ENCODE data around the gene CREB3L4.
"Not testable (repeated sequence)": the region's sequence is repeated elsewhere in the genome, so short reads cannot be mapped to it uniquely, and the experiment has no call there.

CREB3L4 gene

GRCh38 chr1:153985941-153986761 lies 18.4 kb downstream of the CREB3L4 start, which contains the start of gene RAB13:
TSS of gene RAB13 (minus strand) at chr1:153986339. CDS start at chr1:153986236, 103 bp downstream.
- no peak for DNase-seq (ENCODE audit: low read depth)

- DNase-seq (ENCODE audit: low read depth), result no peak
These were observed 19.9 kb downstream of the CREB3L4 start for GRCh38 chr1:153987621-153988020.

- peak; percentile 87 for DNase-seq (ENCODE audit: low read depth)
These were observed 22.9 kb downstream of the CREB3L4 start, which contains the start of gene RPS27 for GRCh38 chr1:153990468-153991150. TSS of gene RPS27 (plus strand) at chr1:153990762. CDS start at chr1:153990797, 35 bp downstream.

GRCh38 chr1:153991151-153991630 lies 23.5 kb downstream of the CREB3L4 start:
- DNase-seq (ENCODE audit: low read depth), result no peak

- DNase-seq (ENCODE audit: low read depth), result no peak
These were observed 24.1 kb downstream of the CREB3L4 start for GRCh38 chr1:153991806-153992205.

- DNase-seq (ENCODE audit: low read depth), result no peak
These were observed 27.5 kb downstream of the CREB3L4 start for GRCh38 chr1:153995202-153995601.

GRCh38 chr1:153995640-153996039 lies 27.9 kb downstream of the CREB3L4 start:
- no peak for DNase-seq (ENCODE audit: low read depth)

GRCh38 chr1:153996882-153997281 lies 29.2 kb downstream of the CREB3L4 start:
- not testable (repeated sequence) for DNase-seq (ENCODE audit: low read depth)

GRCh38 chr1:154000420-154000819 lies 32.7 kb downstream of the CREB3L4 start:
- no peak for DNase-seq (ENCODE audit: low read depth)

- DNase-seq (ENCODE audit: low read depth), result no peak
These were observed 38.4 kb downstream of the CREB3L4 start for GRCh38 chr1:154006136-154006535.

- no peak for DNase-seq (ENCODE audit: low read depth)
These were observed 44.4 kb downstream of the CREB3L4 start for GRCh38 chr1:154012129-154012528.

GRCh38 chr1:154012543-154012942 lies 44.8 kb downstream of the CREB3L4 start:
- DNase-seq (ENCODE audit: low read depth), result not testable (repeated sequence)

GRCh38 chr1:154014154-154014907 lies 46.6 kb downstream of the CREB3L4 start:
- DNase-seq (ENCODE audit: low read depth), result no peak

GRCh38 chr1:154019269-154019668 lies 51.6 kb downstream of the CREB3L4 start:
- no peak for DNase-seq (ENCODE audit: low read depth)

GRCh38 chr1:154019940-154020339 lies 52.2 kb downstream of the CREB3L4 start:
- no peak for DNase-seq (ENCODE audit: low read depth)
